AG10803 (cell line): ENCODE data around the gene MTA1.

ENCODE experiments used
- DNase-seq: peaks from one replicate; pipeline ENCODE4 v3.0.0; 2010; ENCODE audit warnings: low read depth
- H3K4me3 ChIP-seq: 2 replicates; pipeline ENCODE4 v1.5.1; 2011; ENCODE audit warnings: mild to moderate bottlenecking, low read length, control low read depth
- CTCF ChIP-seq: conservative IDR thresholded peaks from 2 replicates; pipeline ENCODE4 v1.5.1; 2011; ENCODE audit warnings: mild to moderate bottlenecking, low read length, control low read depth, inconsistent platforms

The MTA1 gene

GRCh38 chr14:105467249-105467941, 47.8 kb downstream of the MTA1 start:
- H3K4me3 ChIP-seq, result no peak overlapping the region
- DNase-seq, result no peak
- TF ChIP-seq CTCF, result no peak

GRCh38 chr14:105467942-105468471, 48.4 kb downstream of the MTA1 start:
- no peak for DNase-seq
- no peak for TF ChIP-seq CTCF
- H3K4me3 ChIP-seq, result no peak overlapping the region

- H3K4me3 ChIP-seq, result no peak overlapping the region
- DNase-seq, result no peak
- no peak for TF ChIP-seq CTCF
These were observed 49.1 kb downstream of the MTA1 start for GRCh38 chr14:105468621-105469241.

GRCh38 chr14:105469456-105470349, 50.1 kb downstream of the MTA1 start:
- no peak for DNase-seq
- H3K4me3 ChIP-seq, result no peak overlapping the region
- TF ChIP-seq CTCF, result no peak

- TF ChIP-seq CTCF, result no peak
- H3K4me3 ChIP-seq, result no peak overlapping the region
- no peak for DNase-seq
These were observed 51.0 kb downstream of the MTA1 start for GRCh38 chr14:105470350-105471296.

GRCh38 chr14:105471297-105471821, 51.7 kb downstream of the MTA1 start:
- no peak overlapping the region for H3K4me3 ChIP-seq
- DNase-seq, result no peak
- TF ChIP-seq CTCF, result 0 out of 2 replicates have a peak, but pooled peaks have one; percentile 1
